Keratinocyte (primary cell): ENCODE data around the gene CNNM4. TPM values are rescaled to one million over a fixed set of nuclear protein-coding genes. Genes with fewer than 3 reads are reported as not detected.

Experiments
- DNase-seq: peaks from one replicate; pipeline ENCODE4 v3.0.0-alpha.2; 2011; ENCODE audit warnings: low read depth, missing footprints, low spot score
- FAIRE-seq: peaks from 2 replicates; lab custom pipeline; 2011; peaks lifted over from hg19 to GRCh38; lab: Jason Lieb, UNC
- H2AFZ ChIP-seq: 2 replicates; pipeline ENCODE4 v1.6.0; 2012; ENCODE audit warnings: low read length, control low read depth, inconsistent platforms; ENCODE audit not compliant: control insufficient read depth
- H3K27ac ChIP-seq: 2 replicates; pipeline ENCODE4 v1.5.1; 2011; ENCODE audit warnings: low read length; ENCODE audit not compliant: control insufficient read depth, insufficient read depth
- H3K27me3 ChIP-seq: 3 replicates; pipeline ENCODE4 v1.6.0; 2011; ENCODE audit warnings: low read length; ENCODE audit not compliant: control insufficient read depth, insufficient read depth; ENCODE audit errors: extremely low read depth
- H3K36me3 ChIP-seq, 2 experiments: 2 replicates in 1 of 2; 3 replicates in 1 of 2; pipeline ENCODE4 v1.5.1; 2011; ENCODE audit warnings: low read length in 2 of 2, mild to moderate bottlenecking in 1 of 2; ENCODE audit not compliant: control insufficient read depth in 2 of 2, insufficient read depth in 2 of 2; ENCODE audit errors: extremely low read depth in 1 of 2
- H3K4me1 ChIP-seq: 3 replicates; pipeline ENCODE4 v1.5.1; 2011; ENCODE audit warnings: low read length; ENCODE audit not compliant: control insufficient read depth, insufficient read depth; ENCODE audit errors: extremely low read depth
- H3K4me2 ChIP-seq: 3 replicates; pipeline ENCODE4 v1.6.0; 2011; ENCODE audit warnings: low read depth, low read length; ENCODE audit not compliant: control insufficient read depth, insufficient read depth; ENCODE audit errors: extremely low read depth
- H3K4me3 ChIP-seq, 3 experiments: fragments of 200-600 bp in 1 of 3; sonication (generic) in 1 of 3; 2 replicates in 2 of 3; 3 replicates in 1 of 3; pipeline ENCODE4 v1.5.1; 2011 to 2016; ENCODE audit warnings: low read length in 3 of 3, mild to moderate bottlenecking in 3 of 3, control low read depth in 2 of 3, inconsistent platforms in 1 of 3, low read depth in 1 of 3, mixed read lengths in 1 of 3, mixed run types in 1 of 3, moderate library complexity in 1 of 3; ENCODE audit not compliant: control insufficient read depth in 2 of 3, insufficient read depth in 2 of 3; ENCODE audit errors: extremely low read depth in 1 of 3
- H3K79me2 ChIP-seq: 2 replicates; pipeline ENCODE4 v1.6.0; 2012; ENCODE audit warnings: low read length; ENCODE audit not compliant: control insufficient read depth, insufficient read depth
- H3K9ac ChIP-seq: 3 replicates; pipeline ENCODE4 v1.6.0; 2011; ENCODE audit warnings: low read length; ENCODE audit not compliant: control insufficient read depth, insufficient read depth; ENCODE audit errors: extremely low read depth
- H3K9me1 ChIP-seq: 3 replicates; pipeline ENCODE4 v1.6.0; 2011; ENCODE audit warnings: low read length; ENCODE audit not compliant: control insufficient read depth, insufficient read depth; ENCODE audit errors: extremely low read depth
- H3K9me3 ChIP-seq: 2 replicates; pipeline ENCODE4 v1.5.1; 2012; ENCODE audit warnings: low read depth, low read length; ENCODE audit not compliant: control insufficient read depth
- H4K20me1 ChIP-seq: 3 replicates; pipeline ENCODE4 v1.6.0; 2011; ENCODE audit warnings: low read length; ENCODE audit not compliant: control insufficient read depth, insufficient read depth; ENCODE audit errors: extremely low read depth
- EZH2 ChIP-seq: IDR thresholded peaks from one replicate; pipeline ENCODE4 v1.6.1; 2012; ENCODE audit warnings: inconsistent platforms, mild to moderate bottlenecking, low read length, moderate library complexity
- dilution Hi-C: fragments of 300-500 bp; cut with MboI; formaldehyde crosslinking; loops from one replicate; pipeline ENCODE4 v1.7.0; 2020; ENCODE audit warnings: low sequenced_read_pairs; ENCODE audit not compliant: extremely low pct_ligation_motif_present
- polyA plus RNA-seq, 5 experiments: library from polyadenylated mRNA; depleted of rRNA in 3 of 5; stranded (reverse) in 3 of 5; stranded (forward) in 1 of 5; unstranded in 1 of 5; fragments of >200 nt; gene quantifications; 1 replicate in 1 of 5; 2 replicates in 3 of 5; 3 replicates in 1 of 5; pipeline versions ENCODE4 v1.2.1 to v1.2.3, GENCODE V29; 2011 to 2012; ENCODE audit warnings: missing spikeins in 2 of 5, low read depth in 1 of 5, low replicate concordance in 1 of 5
- TF ChIP-seq, protein P1 (sequence below), 3 experiments: IDR thresholded peaks in 1 of 3; conservative IDR thresholded peaks in 1 of 3; optimal IDR thresholded peaks in 1 of 3; 2 replicates in 2 of 3; 3 replicates in 1 of 3; pipeline versions ENCODE3 to v1.5.1; 2011; ENCODE audit warnings: low read length in 3 of 3, mild to moderate bottlenecking in 3 of 3, moderate library complexity in 2 of 3, control low read depth in 1 of 3, inconsistent platforms in 1 of 3; ENCODE audit not compliant: insufficient read depth in 2 of 3; ENCODE audit errors: extremely low read depth in 1 of 3

The CNNM4 gene
- polyA plus RNA-seq, 1 donor (not counting 4 experiments of a cell fraction or from before 2014, with no cell fraction given), result 4.4 TPM

DNA sequence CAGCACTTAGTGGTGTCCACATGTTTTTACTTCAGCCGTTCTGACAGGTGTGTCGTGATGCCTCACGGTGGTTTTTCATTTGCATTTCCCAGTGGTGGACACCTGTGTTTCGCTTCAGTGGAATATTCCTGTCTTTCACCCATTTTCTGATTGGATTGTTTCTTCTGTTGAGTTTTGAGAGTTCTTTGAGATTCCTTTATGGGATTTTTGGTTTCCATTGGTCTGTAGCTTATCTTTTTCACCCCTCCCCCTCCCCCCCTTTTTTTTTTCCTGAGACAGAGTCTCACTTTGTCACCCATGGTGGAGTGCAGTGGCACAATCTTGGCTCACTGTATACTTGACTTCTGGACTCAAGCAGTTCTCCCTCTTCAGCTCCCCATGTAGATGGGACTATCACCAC, 75.1 kb downstream of the CNNM4 start:
- TF ChIP-seq, protein P1, sequence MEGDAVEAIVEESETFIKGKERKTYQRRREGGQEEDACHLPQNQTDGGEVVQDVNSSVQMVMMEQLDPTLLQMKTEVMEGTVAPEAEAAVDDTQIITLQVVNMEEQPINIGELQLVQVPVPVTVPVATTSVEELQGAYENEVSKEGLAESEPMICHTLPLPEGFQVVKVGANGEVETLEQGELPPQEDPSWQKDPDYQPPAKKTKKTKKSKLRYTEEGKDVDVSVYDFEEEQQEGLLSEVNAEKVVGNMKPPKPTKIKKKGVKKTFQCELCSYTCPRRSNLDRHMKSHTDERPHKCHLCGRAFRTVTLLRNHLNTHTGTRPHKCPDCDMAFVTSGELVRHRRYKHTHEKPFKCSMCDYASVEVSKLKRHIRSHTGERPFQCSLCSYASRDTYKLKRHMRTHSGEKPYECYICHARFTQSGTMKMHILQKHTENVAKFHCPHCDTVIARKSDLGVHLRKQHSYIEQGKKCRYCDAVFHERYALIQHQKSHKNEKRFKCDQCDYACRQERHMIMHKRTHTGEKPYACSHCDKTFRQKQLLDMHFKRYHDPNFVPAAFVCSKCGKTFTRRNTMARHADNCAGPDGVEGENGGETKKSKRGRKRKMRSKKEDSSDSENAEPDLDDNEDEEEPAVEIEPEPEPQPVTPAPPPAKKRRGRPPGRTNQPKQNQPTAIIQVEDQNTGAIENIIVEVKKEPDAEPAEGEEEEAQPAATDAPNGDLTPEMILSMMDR (optimal IDR thresholded peaks at IDR 0.05 in 1 of 3, IDR thresholded peaks at IDR 0.05 in 1 of 3, conservative IDR thresholded peaks at IDR 0.05 in 1 of 3; ENCODE audit: extremely low read depth in 1 of 3, insufficient read depth in 2 of 3, low read length in 3 of 3), result no peak
- no peak for TF ChIP-seq EZH2
- FAIRE-seq (no peak), DNase-seq (no peak)
- Histone ChIP-seq H3K4me3 (no peak overlapping the region), H3K9me3 (no peaks in the 10 kb centered on the region), H2AFZ (no peak overlapping the region), H3K9me1 (no peaks in the 10 kb centered on the region), H3K4me1 (no peaks in the 10 kb centered on the region), H3K79me2 (no peaks in the 10 kb centered on the region), H4K20me1 (peaks cover 3% of the 10 kb centered on the region), H3K9ac (no peak overlapping the region), H3K36me3 (peaks cover 0 to 7% of the 10 kb centered on the region in 2 experiments), H3K27me3 (no peaks in the 10 kb centered on the region), H3K27ac (no peak overlapping the region), H3K4me2 (no peak overlapping the region)
- dilution Hi-C loops, result no loop called here

DNA sequence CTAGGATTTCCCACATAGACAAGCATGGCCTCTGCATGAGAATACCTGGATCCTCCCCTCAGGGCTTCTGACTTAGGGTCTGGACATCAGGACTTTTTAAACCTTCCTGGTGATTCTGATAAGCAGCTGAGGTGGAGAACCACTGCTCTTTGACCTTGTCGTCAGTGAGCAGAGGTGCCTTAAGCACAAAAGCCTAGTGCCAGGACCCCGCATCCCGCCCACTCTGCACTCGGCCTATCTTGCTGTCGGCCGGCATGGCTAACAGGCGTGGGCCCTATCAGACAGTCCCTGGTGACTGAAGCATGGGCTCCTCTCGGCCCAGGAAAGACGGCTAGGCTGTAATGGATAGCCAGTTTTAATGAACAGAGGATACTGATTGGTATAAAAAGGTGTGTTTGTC, 76.9 kb downstream of the CNNM4 start:
- Histone ChIP-seq H3K9ac (no peak overlapping the region), H4K20me1 (peaks cover 3% of the 10 kb centered on the region), H3K9me1 (no peaks in the 10 kb centered on the region), H3K4me2 (no peak overlapping the region), H3K4me3 (no peak overlapping the region), H3K4me1 (no peaks in the 10 kb centered on the region), H3K27me3 (no peaks in the 10 kb centered on the region), H3K27ac (no peak overlapping the region), H2AFZ (no peak overlapping the region), H3K9me3 (no peaks in the 10 kb centered on the region), H3K79me2 (no peaks in the 10 kb centered on the region), H3K36me3 (peaks cover 0 to 6% of the 10 kb centered on the region in 2 experiments)
- TF ChIP-seq EZH2, result no peak
- TF ChIP-seq, protein P1 (optimal IDR thresholded peaks at IDR 0.05 in 1 of 3, IDR thresholded peaks at IDR 0.05 in 1 of 3, conservative IDR thresholded peaks at IDR 0.05 in 1 of 3; ENCODE audit: extremely low read depth in 1 of 3, insufficient read depth in 2 of 3, low read length in 3 of 3), result no peak
- FAIRE-seq, result no peak
- dilution Hi-C loops, result no loop called here
- DNase-seq, result no peak
